ENCODE results near the gene PMF1. TPM values are rescaled to one million over a fixed set of nuclear protein-coding genes. Genes with fewer than 3 reads are reported as not detected.

The PMF1 gene
- total and polyA plus RNA-seq, 2 donors from 2014 or later = 65.6 to 110 TPM

DNA sequence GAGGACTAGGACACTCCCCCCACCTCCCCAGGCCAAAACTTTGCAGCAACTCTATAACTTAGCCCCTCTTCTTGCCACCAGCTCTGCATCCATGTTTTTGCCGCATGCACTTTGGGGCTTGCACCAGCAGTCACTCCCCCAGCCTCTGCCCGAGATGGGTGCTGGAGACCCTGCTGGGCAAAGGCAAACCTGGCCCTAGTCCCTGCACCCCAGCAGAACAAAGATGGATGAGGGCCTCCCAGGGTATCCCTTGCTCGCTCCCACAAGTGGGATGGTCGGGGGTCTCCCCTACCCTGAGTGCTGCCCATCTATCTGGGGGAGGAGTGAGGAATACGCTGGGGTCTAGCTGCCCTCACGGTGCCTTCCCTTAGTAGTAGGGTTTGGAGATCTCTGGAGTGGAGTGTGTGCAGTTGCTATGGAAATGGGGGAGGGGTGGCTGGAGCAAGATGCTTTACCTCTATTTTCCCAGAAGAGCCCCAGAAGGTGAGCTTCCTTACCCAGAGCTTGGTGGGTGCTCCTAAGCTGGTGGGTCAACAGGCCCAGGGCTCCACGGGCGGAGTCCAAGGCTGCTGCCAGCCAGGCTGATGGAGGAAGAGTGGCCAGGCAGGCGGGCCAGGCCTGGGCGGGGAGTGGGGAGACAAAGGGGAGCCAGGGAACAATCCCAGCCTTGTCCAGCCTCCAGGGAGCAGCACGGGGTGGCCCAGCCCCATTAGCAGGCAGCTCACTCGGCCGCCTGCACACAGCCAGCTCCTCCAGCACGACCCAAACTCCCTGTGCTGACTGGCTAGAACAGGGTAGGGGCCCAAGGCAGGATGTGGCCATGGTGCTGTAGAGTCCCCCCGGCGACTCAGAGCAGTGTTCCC, 34.9 kb downstream of the PMF1 start, which contains the start of gene PAQR6:
PAQR6 (minus strand) TSS at position 597 of the 863 bp plus-strand sequence. CDS start 1,325 bp downstream, outside the sequence.
- H3K4me1 ChIP-seq (ENCODE audit: control insufficient read depth in 2 of 3, insufficient read depth in 2 of 3, low read depth in 1 of 3, low read length in 3 of 3) = peaks cover 0 to 7% (median 0%) of the 10 kb centered on the region in 3 donors
- TF ChIP-seq CTCF (IDR thresholded peaks at IDR 0.05; ENCODE audit: borderline replicate concordance, extremely low read depth, insufficient read depth) = no peak
- FAIRE-seq = no peak
- intact Hi-C loops (cut with DNase I) = no loop called here
- no peaks in the 10 kb centered on the region for H3K27me3 ChIP-seq (ENCODE audit: control insufficient read depth, insufficient read depth, low read length)
- no peak within 1 kb of the TSS for H3K27ac ChIP-seq (ENCODE audit: low read depth in 2 of 2, low read length in 2 of 2)
- DNase-seq = no peak
- no peak within 1 kb of the TSS for H3K9ac ChIP-seq (ENCODE audit: low read length in 3 of 3)
- no peak within 1 kb of the TSS for H3K4me3 ChIP-seq (ENCODE audit: low read length in 3 of 3)
- peaks cover 2 to 30% (median 12%) of the 10 kb centered on the region in 3 donors for H3K36me3 ChIP-seq (ENCODE audit: control insufficient read depth in 2 of 3, insufficient read depth in 3 of 3, low read length in 3 of 3)
- H3K9me3 ChIP-seq (ENCODE audit: control insufficient read depth in 2 of 3, insufficient read depth in 1 of 3, low read length in 3 of 3) = no peaks in the 10 kb centered on the region

GRCh38 chr1:156248323-156248683, 35.5 kb downstream of the PMF1 start:
- no peak overlapping the region for H3K9ac ChIP-seq (ENCODE audit: low read length in 3 of 3)
- H3K4me1 ChIP-seq (ENCODE audit: control insufficient read depth in 2 of 3, insufficient read depth in 2 of 3, low read depth in 1 of 3, low read length in 3 of 3) = peaks cover 0 to 7% (median 0%) of the 10 kb centered on the region in 3 donors
- H3K27me3 ChIP-seq (ENCODE audit: control insufficient read depth, insufficient read depth, low read length) = no peaks in the 10 kb centered on the region
- H3K4me3 ChIP-seq (ENCODE audit: low read length in 3 of 3) = no peak overlapping the region
- FAIRE-seq (no peak), DNase-seq (no peak)
- no peak overlapping the region for H3K27ac ChIP-seq (ENCODE audit: low read depth in 2 of 2, low read length in 2 of 2)
- H3K36me3 ChIP-seq (ENCODE audit: control insufficient read depth in 2 of 3, insufficient read depth in 3 of 3, low read length in 3 of 3) = peaks cover 4 to 36% (median 15%) of the 10 kb centered on the region in 3 donors
- intact Hi-C loops (cut with DNase I) = no loop called here
- H3K9me3 ChIP-seq (ENCODE audit: control insufficient read depth in 2 of 3, insufficient read depth in 1 of 3, low read length in 3 of 3) = no peaks in the 10 kb centered on the region
- no peak for TF ChIP-seq CTCF (IDR thresholded peaks at IDR 0.05; ENCODE audit: borderline replicate concordance, extremely low read depth, insufficient read depth)

DNA sequence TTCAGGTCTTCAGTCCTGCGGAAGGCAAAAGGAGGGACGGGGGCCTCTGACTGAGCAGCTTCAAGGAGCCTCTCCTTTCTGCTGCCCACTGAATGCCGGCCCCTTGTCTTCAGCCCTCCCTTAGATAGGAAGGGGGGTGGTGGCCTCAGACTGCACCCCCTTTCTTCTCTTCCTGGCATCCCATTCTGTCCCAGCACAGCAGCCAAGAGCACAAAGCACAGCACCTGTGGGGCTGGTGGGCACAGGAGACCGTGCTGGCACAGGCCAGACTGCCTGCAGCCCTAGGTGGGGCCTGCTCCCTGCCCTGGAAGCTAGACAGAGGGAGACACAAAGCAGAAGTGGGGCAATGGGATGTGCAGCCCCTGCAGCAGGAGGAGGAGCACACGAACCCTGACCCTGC, 36.8 kb downstream of the PMF1 start:
- DNase-seq = no peak
- Histone ChIP-seq H3K9me3 (ENCODE audit: control insufficient read depth in 2 of 3, insufficient read depth in 1 of 3, low read length in 3 of 3) (no peaks in the 10 kb centered on the region), H3K36me3 (ENCODE audit: control insufficient read depth in 2 of 3, insufficient read depth in 3 of 3, low read length in 3 of 3) (peaks cover 5 to 46% (median 25%) of the 10 kb centered on the region in 3 donors), H3K4me1 (ENCODE audit: control insufficient read depth in 2 of 3, insufficient read depth in 2 of 3, low read depth in 1 of 3, low read length in 3 of 3) (peaks cover 0 to 7% (median 0%) of the 10 kb centered on the region in 3 donors), H3K27me3 (ENCODE audit: control insufficient read depth, insufficient read depth, low read length) (no peaks in the 10 kb centered on the region), H3K9ac (ENCODE audit: low read length in 3 of 3) (no peak overlapping the region), H3K27ac (ENCODE audit: low read depth in 2 of 2, low read length in 2 of 2) (no peak overlapping the region), H3K4me3 (ENCODE audit: low read length in 3 of 3) (no peak overlapping the region)
- intact Hi-C loops (cut with DNase I) = no loop called here
- no peak for FAIRE-seq
- TF ChIP-seq CTCF (IDR thresholded peaks at IDR 0.05; ENCODE audit: borderline replicate concordance, extremely low read depth, insufficient read depth) = no peak

Data from kidney (tissue), 14 donors.